GM19463 (cell line): ENCODE data around the gene PACC1.
"Not testable (repeated sequence)": the region's sequence is repeated elsewhere in the genome, so short reads cannot be mapped to it uniquely, and the experiment has no call there.

Source experiments
- ATAC-seq: cut with Tn5 transposase; IDR thresholded peaks from one replicate; pipeline ENCODE4 v1.9.1; 2021; ENCODE audit warnings: mild to moderate bottlenecking, moderate library complexity; ENCODE audit not compliant: unreplicated experiment

PACC1 gene

DNA sequence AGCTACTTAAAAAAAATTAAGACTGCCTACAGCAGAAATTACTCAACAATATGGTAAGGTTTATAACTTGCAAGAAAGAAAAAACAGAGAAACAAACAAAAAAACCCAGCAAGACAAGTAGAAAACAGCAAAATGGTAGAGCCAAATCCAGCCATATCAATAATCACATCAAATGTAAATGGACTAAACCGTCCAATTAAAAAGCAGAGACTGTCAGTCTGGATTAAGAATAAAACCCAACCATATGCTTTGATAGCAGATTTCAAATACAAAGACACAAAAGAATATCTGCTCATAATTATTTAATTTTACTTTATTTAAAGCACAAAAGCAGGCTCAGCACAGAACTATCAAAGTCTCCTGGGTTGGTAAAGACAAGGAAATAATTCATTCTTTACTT lies 17.5 kb downstream of the PACC1 start:
- ATAC-seq: no peak

DNA sequence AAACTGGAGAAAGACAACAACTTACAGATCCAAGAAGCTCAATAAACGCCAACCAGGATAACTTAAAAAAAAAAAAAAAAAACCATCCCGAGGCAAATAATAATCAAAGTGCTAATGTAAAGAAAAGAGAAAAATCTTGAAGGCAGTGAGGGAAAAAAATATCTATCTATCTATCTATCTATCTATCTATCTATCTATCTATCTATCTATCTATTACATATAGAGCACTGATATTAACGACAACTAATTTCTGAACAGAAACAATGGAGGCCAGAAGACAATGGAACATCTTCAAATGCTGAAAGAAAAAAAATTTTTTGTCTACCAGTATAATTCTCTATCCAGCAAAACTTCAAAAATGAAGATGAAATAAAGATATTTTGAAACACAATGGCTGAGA lies 18.0 kb downstream of the PACC1 start:
- ATAC-seq: no peak

DNA sequence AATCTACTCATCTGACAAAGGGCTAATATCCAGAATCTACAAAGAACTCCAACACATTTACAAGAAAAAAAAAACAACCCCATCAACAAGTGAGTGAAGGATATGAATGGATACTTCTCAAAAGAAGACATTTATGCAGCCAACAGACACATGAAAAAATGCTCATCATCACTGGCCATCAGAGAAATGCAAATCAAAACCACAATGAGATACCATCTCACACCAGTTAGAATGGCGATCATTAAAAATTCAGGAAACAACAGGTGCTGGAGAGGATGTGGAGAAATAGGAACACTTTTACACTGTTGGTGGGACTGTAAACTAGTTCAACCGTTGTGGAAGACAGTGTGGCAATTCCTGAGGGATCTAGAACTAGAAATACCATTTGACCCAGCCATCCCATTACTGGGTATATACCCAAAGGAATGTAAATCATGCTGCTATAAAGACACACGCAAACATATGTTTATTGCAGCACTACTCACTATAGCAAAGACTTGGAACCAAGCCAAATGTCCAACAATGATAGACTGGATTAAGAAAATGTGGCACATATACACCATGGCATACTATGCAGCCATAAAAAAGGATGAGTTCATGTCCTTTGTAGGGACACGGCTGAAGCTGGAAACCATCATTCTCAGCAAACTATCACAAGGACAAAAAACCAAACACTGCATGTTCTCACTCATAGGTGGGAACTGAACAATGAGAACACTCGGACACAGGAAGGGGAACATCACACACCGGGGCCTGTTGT lies 18.8 kb downstream of the PACC1 start:
- ATAC-seq: not testable (repeated sequence)

DNA sequence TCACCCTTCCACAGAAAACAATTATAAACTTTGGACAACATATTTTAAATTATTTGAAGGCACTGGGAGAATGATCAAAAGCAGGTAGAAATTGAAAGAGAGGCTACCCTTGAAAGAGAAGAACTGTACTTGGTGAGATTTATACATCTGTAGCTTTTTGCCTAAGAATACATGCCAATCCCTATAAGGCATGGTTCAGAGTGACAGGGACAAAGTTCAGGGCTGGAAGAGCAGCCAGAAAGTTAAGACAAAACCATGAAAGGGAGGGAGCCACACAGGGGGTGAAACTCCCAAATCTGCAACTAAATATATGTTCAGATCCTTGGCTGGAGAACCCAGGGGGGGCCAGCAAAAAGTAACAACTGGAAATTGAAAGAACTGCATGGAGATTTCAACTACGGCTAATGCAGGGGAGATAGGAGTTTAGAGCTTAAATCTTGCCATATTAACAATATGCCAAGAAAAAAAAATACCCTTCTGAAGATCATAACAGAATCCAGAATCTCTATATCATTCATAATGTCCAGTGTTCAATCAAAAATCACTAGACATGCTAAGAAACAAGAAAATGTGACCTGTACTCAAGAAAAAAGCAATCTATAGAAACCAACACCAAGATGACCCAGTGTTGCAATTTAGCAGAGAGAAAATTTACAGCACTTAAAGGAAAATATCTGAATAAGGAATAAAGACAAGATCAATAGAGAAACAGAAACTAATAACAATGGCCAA lies 25.5 kb downstream of the PACC1 start:
- ATAC-seq: no peak

DNA sequence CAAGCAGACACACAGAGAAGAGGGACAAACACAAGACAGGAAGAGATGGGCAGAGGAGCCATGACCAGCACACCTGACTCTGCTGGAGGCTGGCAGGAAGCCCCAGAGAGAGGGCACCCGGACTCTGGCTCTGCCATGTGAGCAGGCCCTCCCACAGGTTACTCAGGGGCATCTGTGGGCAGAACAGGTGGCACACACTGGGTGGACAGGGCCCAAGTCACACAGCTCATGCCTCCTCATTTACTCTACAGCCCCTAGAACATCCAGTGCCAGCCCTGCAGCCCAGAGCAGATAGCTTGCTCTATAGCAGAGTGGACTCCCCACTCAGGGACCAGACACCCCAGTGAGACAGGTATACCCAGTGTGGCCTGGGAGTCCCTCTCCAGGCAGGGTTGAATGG lies 28.7 kb downstream of the PACC1 start:
- no peak for ATAC-seq

DNA sequence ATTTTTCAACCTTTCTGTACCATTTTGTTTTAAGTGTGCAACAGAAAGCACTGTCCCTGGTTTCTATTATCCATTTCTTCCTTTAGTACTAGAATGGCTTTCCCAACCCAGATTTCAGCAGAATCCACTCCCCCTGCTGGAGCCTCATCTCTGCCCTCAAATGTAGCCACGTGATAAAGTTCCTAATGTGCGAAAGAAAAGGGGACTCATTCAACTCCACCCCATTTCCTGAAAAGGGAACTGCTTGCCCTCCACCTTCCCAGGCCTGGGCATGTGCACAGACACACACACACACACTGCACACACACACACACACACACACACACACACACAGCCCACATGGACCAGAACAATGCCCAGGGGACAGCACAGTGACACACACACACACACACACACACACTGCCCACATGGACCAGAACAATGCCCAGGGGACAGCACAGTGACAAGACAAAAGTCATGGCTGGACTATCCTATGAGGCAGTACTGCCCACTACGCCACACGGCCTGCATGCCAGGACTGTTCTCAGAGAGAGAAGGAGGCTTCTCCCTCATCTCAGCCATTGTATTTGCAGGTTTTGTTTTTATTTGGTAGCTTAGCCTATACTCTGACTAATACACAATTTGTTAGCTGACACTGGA lies 33.2 kb downstream of the PACC1 start:
- no peak for ATAC-seq

DNA sequence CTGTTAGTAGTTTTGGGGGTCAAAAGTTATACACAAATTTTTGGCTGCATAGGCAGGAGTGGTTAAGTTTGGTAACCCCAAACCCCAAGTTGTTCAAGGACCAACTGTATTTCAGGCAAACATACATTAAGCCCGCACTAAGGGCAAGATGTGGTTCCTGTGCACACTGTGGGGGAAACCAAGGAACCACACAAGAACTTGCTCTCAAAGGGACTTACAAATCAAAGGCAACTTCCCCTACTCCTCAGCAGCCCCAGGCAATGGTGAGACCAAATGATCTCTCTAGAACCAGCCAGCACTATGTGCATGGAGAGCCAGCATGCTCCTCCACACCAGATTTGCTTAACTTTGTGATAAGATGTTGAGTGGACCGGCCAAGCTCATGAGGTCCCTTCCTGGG lies 35.3 kb downstream of the PACC1 start:
- ATAC-seq: no peak

DNA sequence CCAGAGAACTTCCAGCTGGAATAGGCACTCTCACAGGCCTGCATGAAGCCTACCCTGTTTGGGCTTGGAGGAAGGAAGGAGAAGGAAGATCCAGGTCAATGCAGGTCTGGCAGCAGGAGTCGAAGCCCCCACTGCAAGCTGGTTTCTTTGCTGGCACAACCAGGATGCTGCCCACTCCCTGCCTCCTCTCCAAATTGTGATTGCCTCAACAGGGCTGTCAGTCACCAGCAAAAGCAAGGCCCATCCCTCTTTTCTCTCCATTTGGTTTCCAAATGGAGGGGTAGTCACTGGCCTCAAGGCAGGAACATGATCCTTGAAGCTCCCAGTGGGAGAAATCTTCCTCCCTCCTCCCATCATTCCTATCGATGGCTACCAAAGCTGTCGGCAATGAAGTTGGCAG lies 37.0 kb downstream of the PACC1 start:
- ATAC-seq: no peak

DNA sequence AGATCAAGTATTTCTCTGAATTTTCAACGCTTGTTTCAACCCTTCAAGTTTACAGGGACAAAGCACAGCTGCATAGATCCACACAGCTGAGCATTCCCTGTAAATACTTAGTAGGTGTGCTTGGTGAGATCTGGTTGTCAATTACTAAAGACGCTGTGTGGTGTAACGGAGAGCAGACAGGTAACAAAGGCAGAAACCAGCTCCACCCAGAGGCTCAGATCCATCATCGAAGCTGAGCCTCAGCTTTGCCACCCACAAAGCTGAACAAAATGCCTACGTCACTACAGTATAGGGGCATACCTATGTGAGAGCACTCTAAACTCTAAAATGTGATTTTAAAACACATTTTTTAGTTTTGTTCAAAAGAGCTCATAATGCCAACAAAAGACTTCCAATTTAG lies 38.7 kb downstream of the PACC1 start:
- no peak for ATAC-seq

DNA sequence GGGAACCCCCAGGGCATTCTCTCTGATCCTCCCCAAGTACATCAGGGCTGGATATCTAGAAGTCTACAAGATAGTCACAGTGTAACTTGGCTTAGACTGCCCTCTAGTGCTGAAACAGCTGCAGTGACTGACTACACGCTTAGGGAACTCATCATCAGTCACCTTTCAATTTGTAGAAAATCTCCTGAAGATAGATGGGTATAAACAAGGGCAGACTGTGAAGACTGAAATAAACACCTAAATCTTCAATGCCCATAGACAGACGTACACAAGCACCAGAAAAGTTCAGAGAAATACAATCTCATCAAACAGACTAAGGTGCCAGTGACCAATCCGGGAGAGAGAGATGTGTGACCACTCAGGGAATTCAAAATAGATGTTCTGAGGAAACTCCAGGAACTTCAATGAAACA lies 46.6 kb downstream of the PACC1 start:
- ATAC-seq: peak; percentile 73

DNA sequence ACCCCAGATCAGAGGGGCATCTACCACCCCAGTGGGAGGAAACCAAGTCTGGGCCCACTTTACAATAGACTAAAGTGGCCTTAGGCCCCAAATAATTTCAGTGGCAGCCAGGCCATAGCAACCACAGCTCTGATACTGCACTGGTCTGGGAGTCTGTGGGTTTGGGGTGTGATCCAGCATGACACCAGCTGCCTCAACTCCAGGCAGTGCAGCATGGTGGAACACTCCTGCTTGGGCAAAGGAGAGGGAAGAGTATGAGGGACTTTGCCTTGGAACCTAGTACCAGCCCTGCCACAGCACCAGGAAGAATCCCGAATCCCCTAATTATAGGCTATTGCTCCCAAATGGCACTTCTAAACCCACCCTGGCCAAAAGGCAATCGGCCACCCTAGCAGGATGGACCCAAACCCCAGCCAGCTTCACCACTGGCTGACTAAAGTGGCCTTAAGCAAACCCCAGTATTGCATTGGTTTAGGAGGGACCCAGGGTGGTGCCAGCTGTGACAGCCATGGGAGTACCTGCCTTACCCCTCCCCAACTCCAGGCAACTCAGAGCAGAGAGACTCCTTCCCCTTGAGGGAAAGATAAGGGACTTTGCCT lies 47.1 kb downstream of the PACC1 start:
- ATAC-seq: no peak

DNA sequence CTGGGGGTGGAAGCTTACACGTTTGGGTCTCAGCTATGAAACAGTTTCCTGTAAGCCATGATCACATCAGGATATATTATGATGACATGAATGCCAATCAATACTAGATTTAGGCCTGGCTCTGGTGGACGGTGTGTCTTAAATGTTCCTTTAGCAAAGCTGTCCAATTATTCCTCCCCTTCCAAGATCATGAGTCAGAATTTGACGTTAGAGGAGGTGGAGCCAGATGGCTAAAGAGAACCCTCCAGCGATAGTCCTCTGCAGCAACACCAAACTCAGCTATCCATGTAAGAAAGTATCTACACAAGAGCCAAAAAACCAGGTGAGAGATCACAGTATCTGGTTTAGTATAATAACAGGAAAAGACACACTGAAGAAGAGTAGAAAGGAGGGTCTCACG lies 47.8 kb downstream of the PACC1 start:
- no peak for ATAC-seq

DNA sequence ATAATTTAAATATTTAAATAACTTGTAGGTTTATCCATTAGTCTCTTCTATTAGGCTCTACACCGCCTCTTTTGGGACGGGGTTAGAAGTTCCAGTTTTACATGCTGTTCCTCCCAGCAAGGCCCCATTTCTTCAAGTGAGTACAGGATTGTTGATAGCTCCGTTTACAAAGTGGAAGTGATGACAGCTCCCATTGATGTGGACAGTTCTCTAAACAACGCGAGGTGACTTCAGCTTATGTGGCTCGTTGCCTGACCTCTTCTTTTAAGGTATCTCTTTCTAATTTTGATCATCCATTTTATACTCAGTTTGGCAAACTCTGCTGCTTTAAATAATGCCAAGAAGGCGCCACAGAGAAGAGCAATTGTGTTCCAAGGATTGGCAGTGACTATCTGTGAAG lies 49.7 kb downstream of the PACC1 start:
- no peak for ATAC-seq

DNA sequence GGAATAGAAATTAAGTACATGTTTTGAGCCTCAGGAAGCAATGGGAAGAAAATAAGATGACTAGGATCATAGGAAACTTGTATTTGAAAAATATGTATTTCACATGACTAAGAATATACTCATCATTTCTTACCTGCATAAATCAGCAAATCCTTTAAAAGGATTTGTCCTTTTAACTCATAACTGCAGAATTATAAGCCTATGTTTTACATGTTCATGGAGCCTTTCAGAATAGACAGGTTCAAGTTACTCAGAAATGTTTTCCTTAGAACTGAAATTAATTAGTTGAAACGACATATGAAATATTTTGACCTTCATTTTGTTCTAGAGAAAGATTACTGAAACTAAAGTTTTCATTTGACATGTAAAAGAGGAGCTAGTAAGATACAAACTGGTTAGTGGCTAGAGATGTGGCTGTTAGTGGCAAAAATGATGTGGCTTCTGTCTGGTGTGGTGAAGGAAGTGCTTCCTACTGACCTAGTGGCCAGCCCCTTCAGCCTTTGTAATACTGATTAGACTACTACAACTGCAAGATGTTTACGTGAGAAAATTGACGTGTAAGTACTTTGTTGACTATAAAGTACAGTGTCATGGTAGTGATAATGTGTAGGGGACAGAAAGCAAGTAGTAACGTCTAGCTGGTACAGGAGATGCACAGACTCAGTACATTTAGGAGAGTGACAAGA lies 54.7 kb downstream of the PACC1 start:
- no peak for ATAC-seq

DNA sequence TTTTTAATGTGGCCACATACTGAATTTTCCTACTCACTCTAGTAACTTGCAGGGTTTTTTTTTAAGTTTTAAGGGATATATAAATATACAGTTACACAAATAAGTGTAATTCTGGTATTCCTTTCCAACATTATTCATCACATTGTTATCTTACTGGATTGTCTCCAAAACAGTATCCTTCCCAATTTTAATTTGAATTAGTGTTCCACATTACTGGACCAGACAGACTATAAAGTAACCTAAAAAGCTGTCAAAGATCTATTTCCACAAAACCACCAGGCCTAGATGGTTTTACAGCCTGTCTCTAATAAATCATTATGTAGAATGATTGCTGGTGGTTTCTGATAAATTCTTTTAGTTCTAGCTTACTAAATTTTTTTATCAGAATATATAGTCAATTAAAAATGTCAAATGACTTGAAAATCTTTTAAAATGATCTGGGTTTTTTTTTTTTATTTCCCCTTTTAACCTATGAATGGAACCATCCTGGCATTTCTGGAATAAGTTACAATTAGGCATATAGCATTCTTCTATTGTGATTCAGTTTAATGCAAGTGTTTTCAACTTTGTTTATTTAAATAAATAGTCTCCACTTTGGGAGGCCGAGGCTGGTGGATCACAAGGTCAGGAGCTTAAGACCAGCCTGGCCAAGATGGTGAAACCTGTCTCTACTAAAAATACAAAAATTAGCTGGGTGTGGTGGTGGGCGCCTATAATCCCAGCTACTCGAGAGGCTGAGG lies 59.3 kb downstream of the PACC1 start:
- no peak for ATAC-seq

DNA sequence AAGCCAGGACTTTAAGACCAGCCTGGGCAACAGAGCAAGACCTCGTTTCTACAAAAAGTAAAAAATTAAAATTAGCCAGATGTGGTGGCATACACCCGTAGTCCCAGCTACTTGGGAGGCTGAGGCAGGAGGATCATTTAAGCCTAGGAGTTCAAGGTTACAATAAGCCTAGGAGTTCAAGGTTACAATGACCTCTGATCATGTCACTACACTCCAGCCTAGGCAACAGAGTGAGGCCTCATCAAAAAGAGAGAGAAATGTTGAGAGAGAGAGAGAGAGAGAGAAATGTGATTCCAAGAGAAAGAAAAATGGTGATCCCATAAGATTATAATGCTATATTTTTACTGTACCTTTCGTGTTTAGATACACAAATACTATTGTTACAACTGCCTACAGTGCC lies 60.2 kb downstream of the PACC1 start:
- no peak for ATAC-seq

DNA sequence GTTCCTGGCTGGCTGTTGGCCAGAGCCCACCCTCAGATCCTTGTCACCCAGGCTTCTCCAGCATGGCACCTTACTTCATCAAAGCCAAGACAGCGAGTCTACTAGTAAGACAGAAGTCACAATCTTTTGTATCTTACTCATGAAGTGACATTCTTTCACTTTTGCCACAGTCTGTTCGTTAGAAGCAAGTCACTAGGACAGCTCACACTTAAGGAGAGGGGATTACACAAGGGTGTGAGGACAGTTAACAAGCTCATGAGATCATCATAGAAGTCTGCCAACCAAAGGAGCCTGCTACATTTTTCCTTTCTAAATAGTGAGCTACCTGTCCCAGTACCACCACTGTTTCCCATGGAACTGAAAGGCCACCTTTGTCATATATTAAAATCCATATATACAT lies 61.5 kb downstream of the PACC1 start:
- no peak for ATAC-seq

DNA sequence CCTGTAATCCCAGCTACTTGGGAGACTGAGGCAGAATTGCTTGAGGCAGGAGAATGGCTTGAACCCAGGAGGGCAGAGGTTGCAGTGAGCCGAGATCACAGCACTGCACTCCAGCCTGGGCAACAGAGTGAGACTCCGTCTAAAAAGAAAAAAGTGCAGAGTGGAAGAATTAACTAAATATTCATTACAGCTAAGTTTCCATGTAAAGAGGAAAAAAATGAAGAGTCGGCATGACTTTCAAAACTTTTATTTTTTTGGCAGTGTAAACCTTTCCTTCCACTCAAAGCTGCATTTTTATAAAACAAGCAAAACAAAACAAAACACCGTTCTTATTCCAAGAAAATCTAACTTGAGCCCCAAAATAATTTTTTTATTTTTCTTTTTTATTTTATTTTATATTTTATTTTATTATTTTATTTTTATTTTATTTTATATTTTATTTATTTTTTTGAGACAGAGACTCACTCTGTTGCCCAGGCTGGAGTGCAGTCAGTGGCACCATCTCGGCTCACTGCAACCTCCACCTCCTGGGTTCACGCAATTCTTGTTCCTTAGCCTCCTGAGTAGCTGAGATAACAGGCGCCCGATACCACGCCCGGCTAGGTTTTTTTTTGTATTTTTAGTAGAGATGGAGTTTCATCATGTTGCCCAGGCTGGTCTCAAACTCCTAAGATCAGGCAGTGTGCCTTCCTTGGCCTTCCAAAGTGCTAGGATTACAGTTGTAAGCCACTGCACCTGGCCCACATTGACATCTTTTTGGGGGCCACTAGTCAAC lies 62.9 kb downstream of the PACC1 start:
- ATAC-seq: no peak

DNA sequence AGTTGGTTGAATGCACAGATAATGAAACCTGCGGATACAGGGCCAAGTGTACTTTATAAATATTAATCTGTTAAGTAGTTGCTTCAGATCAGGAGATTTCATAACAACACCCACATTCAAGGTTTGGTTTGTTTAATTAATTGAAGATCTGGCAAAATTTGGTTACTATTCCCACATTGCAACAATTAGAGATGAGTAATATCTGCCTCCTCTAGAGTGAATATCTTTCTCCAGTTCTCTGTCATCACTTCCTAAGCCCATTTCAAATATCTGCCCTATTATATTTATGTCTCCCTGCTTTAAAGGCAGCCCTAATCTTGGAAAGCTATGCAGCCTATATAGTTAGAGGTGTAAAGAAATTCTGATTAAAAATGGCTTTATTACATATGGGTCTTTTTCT lies 68.1 kb downstream of the PACC1 start:
- no peak for ATAC-seq

DNA sequence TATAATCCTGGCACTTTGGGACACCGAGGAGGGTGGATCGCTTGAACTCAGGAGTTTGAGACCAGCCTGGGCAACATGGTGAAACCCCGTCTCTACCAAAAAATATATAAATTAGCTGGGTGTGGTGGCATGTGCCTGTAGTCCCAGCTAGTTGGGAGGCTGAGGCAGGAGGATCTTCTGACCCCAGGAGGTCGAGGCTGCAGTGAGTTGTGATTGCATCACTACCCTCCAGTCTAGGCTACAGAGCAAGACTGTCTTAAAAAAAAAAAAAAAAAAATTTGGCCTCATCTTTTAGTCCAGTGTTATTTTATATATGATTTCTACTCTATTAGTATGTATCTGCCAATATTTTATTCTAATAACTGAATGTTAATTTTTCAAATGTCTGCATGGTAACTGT lies 69.8 kb downstream of the PACC1 start:
- ATAC-seq: no peak
